ACC112 (cell line): ENCODE results near the gene KHDC1L.
A peak's percentile ranks its signal among the peaks of the same experiment; 100 is the strongest.
"Not testable (repeated sequence)": the region's sequence is repeated elsewhere in the genome, so short reads cannot be mapped to it uniquely, and the experiment has no call there.

Experiments
- H2AFZ ChIP-seq: fragments of 200-600 bp; sonication (generic); one replicate; pipeline ENCODE4 v1.6.0; 2017; ENCODE audit warnings: antibody characterized with exemption, low read length; ENCODE audit not compliant: unreplicated experiment
- H3K27ac ChIP-seq: fragments of 200-600 bp; sonication (generic); 2 replicates; pipeline ENCODE4 v1.5.1; 2014; ENCODE audit warnings: low read depth, mild to moderate bottlenecking, antibody characterized with exemption, low read length, moderate library complexity
- H3K27me3 ChIP-seq: fragments of 200-600 bp; sonication (generic); 2 replicates; pipeline ENCODE4 v1.6.1; 2014; ENCODE audit warnings: mild to moderate bottlenecking, antibody characterized with exemption, low read length, moderate library complexity, mixed read lengths; ENCODE audit not compliant: insufficient read depth
- H3K36me3 ChIP-seq: fragments of 200-600 bp; sonication (generic); 2 replicates; pipeline ENCODE4 v1.6.1; 2016; ENCODE audit warnings: mild to moderate bottlenecking, antibody characterized with exemption, low read length, moderate library complexity, mixed read lengths; ENCODE audit not compliant: insufficient read depth
- H3K4me1 ChIP-seq: fragments of 200-600 bp; sonication (generic); one replicate; pipeline ENCODE4 v1.6.1; 2016; ENCODE audit warnings: low read length, mixed read lengths; ENCODE audit not compliant: insufficient read depth, unreplicated experiment, control insufficient read depth
- H3K4me3 ChIP-seq: fragments of 200-600 bp; sonication (generic); 2 replicates; pipeline ENCODE4 v1.5.1; 2014; ENCODE audit warnings: mild to moderate bottlenecking, low read depth, low read length
- H3K79me2 ChIP-seq: fragments of 200-600 bp; sonication (generic); one replicate; pipeline ENCODE4 v1.6.0; 2016; ENCODE audit warnings: low read length; ENCODE audit not compliant: control insufficient read depth, unreplicated experiment, insufficient read depth

The KHDC1L gene

GRCh38 chr6:73248192-73248903 lies 23.1 kb upstream of the KHDC1L start:
- H3K4me1 ChIP-seq: peaks cover 4% of the 10 kb centered on the region
- H3K36me3 ChIP-seq: no peaks in the 10 kb centered on the region
- H3K79me2 ChIP-seq: no peaks in the 10 kb centered on the region
- no peak overlapping the region for H3K27ac ChIP-seq
- no peaks in the 10 kb centered on the region for H3K27me3 ChIP-seq
- no peak overlapping the region for H2AFZ ChIP-seq
- H3K4me3 ChIP-seq: no peak overlapping the region

GRCh38 chr6:73242001-73242400 lies 16.7 kb upstream of the KHDC1L start:
- H3K27ac ChIP-seq: no peak overlapping the region
- no peak overlapping the region for H2AFZ ChIP-seq
- H3K79me2 ChIP-seq: no peaks in the 10 kb centered on the region
- no peak overlapping the region for H3K4me3 ChIP-seq
- H3K36me3 ChIP-seq: no peaks in the 10 kb centered on the region
- H3K27me3 ChIP-seq: no peaks in the 10 kb centered on the region
- H3K4me1 ChIP-seq: peaks cover 4% of the 10 kb centered on the region

- Histone ChIP-seq H3K27ac (no peak overlapping the region), H3K4me1 (peaks cover 9% of the 10 kb centered on the region), H3K36me3 (no peaks in the 10 kb centered on the region), H2AFZ (no peak overlapping the region), H3K79me2 (no peaks in the 10 kb centered on the region), H3K4me3 (no peak overlapping the region), H3K27me3 (no peaks in the 10 kb centered on the region)
Measured at GRCh38 chr6:73240730-73241129, 15.4 kb upstream of the KHDC1L start.

GRCh38 chr6:73236144-73236750 lies 11.0 kb upstream of the KHDC1L start:
- Histone ChIP-seq H2AFZ (no peak overlapping the region), H3K4me1 (peaks cover 26% of the 10 kb centered on the region), H3K79me2 (no peaks in the 10 kb centered on the region), H3K4me3 (no peak overlapping the region), H3K27ac (peak overlapping the region; percentile 66), H3K27me3 (no peaks in the 10 kb centered on the region), H3K36me3 (no peaks in the 10 kb centered on the region)

- Histone ChIP-seq H3K27me3 (no peaks in the 10 kb centered on the region), H3K36me3 (no peaks in the 10 kb centered on the region), H3K4me3 (no peak overlapping the region), H2AFZ (no peak overlapping the region), H3K79me2 (no peaks in the 10 kb centered on the region), H3K27ac (peak overlapping the region; percentile 77), H3K4me1 (peaks cover 26% of the 10 kb centered on the region)
Measured at GRCh38 chr6:73234733-73235132, 9.4 kb upstream of the KHDC1L start.

GRCh38 chr6:73233971-73234370 lies 8.7 kb upstream of the KHDC1L start:
- Histone ChIP-seq H3K4me3 (peak overlapping the region; percentile 42; the same call in 1 of the 2 replicates), H3K4me1 (peaks cover 26% of the 10 kb centered on the region), H3K27ac (peak overlapping the region; percentile 77), H2AFZ (peak overlapping the region; percentile 86)
- H3K79me2 ChIP-seq, H3K27me3 ChIP-seq, H3K36me3 ChIP-seq: not testable (repeated sequence)

GRCh38 chr6:73233048-73233447 lies 7.8 kb upstream of the KHDC1L start:
- no peaks in the 10 kb centered on the region for H3K79me2 ChIP-seq
- H3K27me3 ChIP-seq: no peaks in the 10 kb centered on the region
- H2AFZ ChIP-seq: no peak overlapping the region
- H3K4me3 ChIP-seq: no peak overlapping the region
- peak overlapping the region; percentile 77; the same call in 1 of the 2 replicates for H3K27ac ChIP-seq
- no peaks in the 10 kb centered on the region for H3K36me3 ChIP-seq
- H3K4me1 ChIP-seq: peaks cover 26% of the 10 kb centered on the region

- Histone ChIP-seq H3K27ac (no peak overlapping the region), H3K79me2 (no peaks in the 10 kb centered on the region), H3K4me1 (peaks cover 26% of the 10 kb centered on the region), H3K36me3 (no peaks in the 10 kb centered on the region), H3K27me3 (no peaks in the 10 kb centered on the region), H3K4me3 (no peak overlapping the region), H2AFZ (no peak overlapping the region)
Measured at GRCh38 chr6:73231986-73232391, 6.7 kb upstream of the KHDC1L start.

- no peaks in the 10 kb centered on the region for H3K79me2 ChIP-seq
- no peak overlapping the region for H3K4me3 ChIP-seq
- peaks cover 3% of the 10 kb centered on the region for H3K4me1 ChIP-seq
- H3K27ac ChIP-seq: no peak overlapping the region
- H3K36me3 ChIP-seq: no peaks in the 10 kb centered on the region
- no peaks in the 10 kb centered on the region for H3K27me3 ChIP-seq
- no peak overlapping the region for H2AFZ ChIP-seq
Measured at GRCh38 chr6:73227606-73228255, 2.4 kb upstream of the KHDC1L start.

- Histone ChIP-seq H3K27ac (no peak overlapping the region), H3K27me3 (no peaks in the 10 kb centered on the region), H3K79me2 (no peaks in the 10 kb centered on the region), H3K36me3 (no peaks in the 10 kb centered on the region), H3K4me3 (no peak overlapping the region), H2AFZ (no peak overlapping the region), H3K4me1 (no peaks in the 10 kb centered on the region)
Measured at GRCh38 chr6:73216859-73217258, 8.4 kb downstream of the KHDC1L start.

- Histone ChIP-seq H3K79me2 (no peaks in the 10 kb centered on the region), H3K4me3 (no peak overlapping the region), H3K27me3 (no peaks in the 10 kb centered on the region), H3K36me3 (no peaks in the 10 kb centered on the region), H3K27ac (no peak overlapping the region), H2AFZ (no peak overlapping the region), H3K4me1 (no peaks in the 10 kb centered on the region)
Measured at GRCh38 chr6:73209117-73209516, 16.2 kb downstream of the KHDC1L start.
